Thyroid gland (tissue), 4 donors: ENCODE data around the gene KIAA0586. TPM values are rescaled to one million over a fixed set of nuclear protein-coding genes. Genes with fewer than 3 reads are reported as not detected.

Source experiments
- DNase-seq, 2 donors: peaks; one replicate each; pipeline ENCODE4 v3.0.0-alpha.2; 2019
- H3K27ac ChIP-seq, 3 donors: fragments of 200-600 bp; sonication (generic); 1 replicate in 2 of 3; 2 replicates in 1 of 3; pipeline ENCODE4 v1.5.1; 2016 to 2019; ENCODE audit warnings: mild to moderate bottlenecking in 1 of 3, moderate library complexity in 1 of 3
- H3K27me3 ChIP-seq: fragments of 200-600 bp; sonication (generic); one replicate; pipeline ENCODE4 v1.5.1; 2019
- H3K36me3 ChIP-seq, 2 donors: fragments of 200-600 bp; sonication (generic); one replicate each; pipeline ENCODE4 v1.5.1; 2016 to 2019
- H3K4me1 ChIP-seq, 2 donors: fragments of 200-600 bp; sonication (generic); one replicate each; pipeline ENCODE4 v1.5.1; 2017 to 2019
- H3K4me3 ChIP-seq, 3 donors: fragments of 200-600 bp; sonication (generic); replicated peaks in 1 of 3; 1 replicate in 2 of 3; 2 replicates in 1 of 3; pipeline ENCODE4 v1.5.1; 2016; ENCODE audit warnings: mild to moderate bottlenecking in 1 of 3
- H3K9me3 ChIP-seq: fragments of 200-600 bp; sonication (generic); one replicate; pipeline ENCODE4 v1.5.1; 2017
- POLR2A ChIP-seq, 2 donors: fragments of 450-650 bp; IDR thresholded peaks; one replicate each; pipeline ENCODE4 v1.6.1; 2017; ENCODE audit warnings: antibody characterized with exemption in 2 of 2, mild to moderate bottlenecking in 2 of 2, moderate library complexity in 1 of 2
- WGBS, 2 donors: methylation state at CpG; one replicate each; pipeline ENCODE4 v1.1.5; 2017; 5-methylcytosine and 5-hydroxymethylcytosine counted together
- intact Hi-C: fragments of 100-400 bp; cut with DNase I; formaldehyde crosslinking; loops from one replicate; pipeline ENCODE4 v1.15.1; 2023
- total RNA-seq, 4 donors: library from RNA; depleted of rRNA; stranded (reverse); fragments of >200 nt; gene quantifications; one replicate each; pipeline ENCODE4 v1.2.3, GENCODE V29; 2016
- TF ChIP-seq, protein P1 (sequence below), 6 experiments: fragments of 200-600 bp in 3 of 6; fragments of 450-650 bp in 3 of 6; sonication (generic) in 3 of 6; IDR thresholded peaks; one replicate each; pipeline ENCODE4 v1.5.1; 2016 to 2019; ENCODE audit warnings: antibody characterized with exemption in 6 of 6, mild to moderate bottlenecking in 2 of 6, inconsistent platforms in 1 of 6, moderate library complexity in 1 of 6

Gene KIAA0586
- total RNA-seq, 4 donors from 2014 or later, result 18.7 to 26.3 (median 21.2) TPM

DNA sequence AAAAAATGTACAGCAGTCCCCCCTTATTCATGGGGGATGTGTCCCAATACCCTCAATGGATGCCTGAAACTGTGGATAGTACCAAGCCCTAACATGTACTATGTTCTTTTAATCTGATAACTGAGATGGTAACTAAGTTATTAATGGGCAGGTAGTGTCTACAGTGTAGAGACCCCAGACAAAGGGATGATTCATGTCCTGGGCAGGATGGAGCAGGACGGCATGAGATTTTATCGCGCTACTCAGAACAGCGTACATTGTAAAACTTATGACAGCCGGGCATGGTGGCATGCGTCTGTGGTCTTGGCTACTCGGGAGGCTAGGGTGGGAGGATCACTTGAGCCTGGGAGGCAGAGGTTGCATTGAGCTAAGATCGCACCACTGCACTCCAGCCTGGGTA, 37.1 kb downstream of the KIAA0586 start:
- no peak overlapping the region for H3K4me3 ChIP-seq
- 95% methylated on average over 8 of the region's 8 CpGs for WGBS, 2 donors
- H3K27ac ChIP-seq, result no peak overlapping the region
- peaks cover 8 to 22% of the 10 kb centered on the region in 2 donors for H3K36me3 ChIP-seq
- no peaks in the 10 kb centered on the region for H3K27me3 ChIP-seq
- H3K4me1 ChIP-seq, result no peaks in the 10 kb centered on the region
- intact Hi-C loops, result no loop called here
- H3K9me3 ChIP-seq, result no peaks in the 10 kb centered on the region
- TF ChIP-seq, protein P1, sequence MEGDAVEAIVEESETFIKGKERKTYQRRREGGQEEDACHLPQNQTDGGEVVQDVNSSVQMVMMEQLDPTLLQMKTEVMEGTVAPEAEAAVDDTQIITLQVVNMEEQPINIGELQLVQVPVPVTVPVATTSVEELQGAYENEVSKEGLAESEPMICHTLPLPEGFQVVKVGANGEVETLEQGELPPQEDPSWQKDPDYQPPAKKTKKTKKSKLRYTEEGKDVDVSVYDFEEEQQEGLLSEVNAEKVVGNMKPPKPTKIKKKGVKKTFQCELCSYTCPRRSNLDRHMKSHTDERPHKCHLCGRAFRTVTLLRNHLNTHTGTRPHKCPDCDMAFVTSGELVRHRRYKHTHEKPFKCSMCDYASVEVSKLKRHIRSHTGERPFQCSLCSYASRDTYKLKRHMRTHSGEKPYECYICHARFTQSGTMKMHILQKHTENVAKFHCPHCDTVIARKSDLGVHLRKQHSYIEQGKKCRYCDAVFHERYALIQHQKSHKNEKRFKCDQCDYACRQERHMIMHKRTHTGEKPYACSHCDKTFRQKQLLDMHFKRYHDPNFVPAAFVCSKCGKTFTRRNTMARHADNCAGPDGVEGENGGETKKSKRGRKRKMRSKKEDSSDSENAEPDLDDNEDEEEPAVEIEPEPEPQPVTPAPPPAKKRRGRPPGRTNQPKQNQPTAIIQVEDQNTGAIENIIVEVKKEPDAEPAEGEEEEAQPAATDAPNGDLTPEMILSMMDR (IDR thresholded peaks at IDR 0.05), result no peak
- no peak for TF ChIP-seq POLR2A (IDR thresholded peaks at IDR 0.05)
- no peak for DNase-seq

- H3K4me3 ChIP-seq, result no peak overlapping the region
- no peaks in the 10 kb centered on the region for H3K9me3 ChIP-seq
- 91 to 93% methylated on average over 2 of the region's 2 CpGs for WGBS, 2 donors
- no peaks in the 10 kb centered on the region for H3K4me1 ChIP-seq
- H3K36me3 ChIP-seq, result peaks cover 8 to 22% of the 10 kb centered on the region in 2 donors
- no peak for TF ChIP-seq POLR2A (IDR thresholded peaks at IDR 0.05)
- TF ChIP-seq, protein P1 (IDR thresholded peaks at IDR 0.05), result no peak
- DNase-seq, result no peak
- no peak overlapping the region for H3K27ac ChIP-seq
- no peaks in the 10 kb centered on the region for H3K27me3 ChIP-seq
- intact Hi-C loops, result no loop called here
Measured at GRCh38 chr14:58465421-58465820, 37.9 kb downstream of the KIAA0586 start.

DNA sequence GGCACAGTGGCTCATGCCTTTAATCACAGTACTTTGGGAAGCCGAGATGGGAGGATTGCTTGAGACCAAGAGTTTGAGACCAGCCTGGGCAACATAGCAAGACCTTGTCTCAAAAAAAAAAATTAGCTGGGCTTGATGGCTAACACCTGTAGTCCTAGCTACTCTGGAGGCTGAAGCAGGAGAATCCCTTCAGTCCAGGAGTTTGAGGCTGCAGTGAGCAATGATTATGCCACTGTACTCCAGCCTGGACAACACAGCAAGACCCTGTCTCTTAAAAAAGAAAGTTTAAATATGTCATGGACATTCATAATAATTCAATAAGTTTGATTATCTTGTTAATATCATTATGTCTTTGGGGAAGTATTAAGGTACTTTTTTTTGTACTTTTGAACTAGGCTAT, 38.9 kb downstream of the KIAA0586 start:
- intact Hi-C loops, result no loop called here
- Histone ChIP-seq H3K36me3 (peaks cover 8 to 22% of the 10 kb centered on the region in 2 donors), H3K4me3 (no peak overlapping the region), H3K4me1 (no peaks in the 10 kb centered on the region), H3K9me3 (no peaks in the 10 kb centered on the region), H3K27ac (no peak overlapping the region), H3K27me3 (no peaks in the 10 kb centered on the region)
- 96 to 100% methylated on average over 1 of the region's 1 CpG for WGBS, 2 donors
- no peak for TF ChIP-seq POLR2A (IDR thresholded peaks at IDR 0.05)
- TF ChIP-seq, protein P1 (IDR thresholded peaks at IDR 0.05), result no peak
- DNase-seq, result no peak

GRCh38 chr14:58467575-58467974, 40.1 kb downstream of the KIAA0586 start:
- WGBS, 2 donors, result 95 to 96% methylated on average over 2 of the region's 2 CpGs
- Histone ChIP-seq H3K9me3 (no peaks in the 10 kb centered on the region), H3K27me3 (no peaks in the 10 kb centered on the region), H3K4me3 (no peak overlapping the region), H3K36me3 (peaks cover 8 to 22% of the 10 kb centered on the region in 2 donors), H3K4me1 (no peaks in the 10 kb centered on the region), H3K27ac (no peak overlapping the region)
- no peak for TF ChIP-seq POLR2A (IDR thresholded peaks at IDR 0.05)
- TF ChIP-seq, protein P1 (IDR thresholded peaks at IDR 0.05), result no peak
- no peak for DNase-seq
- intact Hi-C loops, result no loop called here

DNA sequence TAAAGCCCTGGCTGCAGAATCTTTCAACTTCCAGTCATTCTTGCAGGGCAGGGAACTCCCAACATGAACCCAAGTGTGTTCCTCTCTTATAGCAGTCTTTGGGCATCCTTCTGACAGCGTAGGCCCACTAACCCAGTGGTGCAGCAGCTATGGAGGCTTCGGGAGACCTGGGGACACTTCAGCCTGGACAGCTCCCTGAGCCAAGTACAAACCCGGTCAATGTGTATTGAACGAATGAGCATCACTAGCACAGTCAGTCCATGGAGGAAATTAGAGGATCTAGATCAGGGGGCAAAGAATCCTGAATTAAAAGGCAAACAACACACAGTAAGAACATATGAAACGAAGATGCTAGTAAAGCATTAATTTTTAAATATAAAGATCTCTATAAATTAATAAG, 41.8 kb downstream of the KIAA0586 start:
- no peak for DNase-seq
- 86 to 91% methylated on average over 5 of the region's 5 CpGs for WGBS, 2 donors
- TF ChIP-seq POLR2A (IDR thresholded peaks at IDR 0.05), result no peak
- TF ChIP-seq, protein P1 (IDR thresholded peaks at IDR 0.05), result no peak
- intact Hi-C loops, result no loop called here
- H3K27me3 ChIP-seq, result no peaks in the 10 kb centered on the region
- peaks cover 8 to 22% of the 10 kb centered on the region in 2 donors for H3K36me3 ChIP-seq
- H3K9me3 ChIP-seq, result no peaks in the 10 kb centered on the region
- no peak overlapping the region for H3K27ac ChIP-seq
- H3K4me1 ChIP-seq, result no peaks in the 10 kb centered on the region
- no peak overlapping the region for H3K4me3 ChIP-seq
